Neuronal stem cell (in vitro differentiated cells): Measurements from ENCODE around the gene TPK1.
"Not testable (repeated sequence)": the region's sequence is repeated elsewhere in the genome, so short reads cannot be mapped to it uniquely, and the experiment has no call there.

Experiments
- DNase-seq: peaks from one replicate; pipeline ENCODE4 v3.0.0-alpha.2; 2013; ENCODE audit warnings: low spot score
- H2AFZ ChIP-seq: one replicate; pipeline ENCODE4 v1.6.1; 2013; ENCODE audit warnings: mild to moderate bottlenecking, low read length, inconsistent platforms
- H2AK5ac ChIP-seq: 2 replicates; pipeline ENCODE4 v1.6.1; 2013; ENCODE audit warnings: low read depth, mild to moderate bottlenecking, inconsistent platforms, low read length, moderate library complexity, mixed read lengths
- H2BK120ac ChIP-seq: 2 replicates; pipeline ENCODE4 v1.6.1; 2013; ENCODE audit warnings: low read depth, mild to moderate bottlenecking, inconsistent platforms, low read length, moderate library complexity, mixed read lengths
- H2BK12ac ChIP-seq: one replicate; pipeline ENCODE4 v1.6.1; 2013; ENCODE audit warnings: low read length, inconsistent platforms
- H2BK15ac ChIP-seq: 2 replicates; pipeline ENCODE4 v1.6.1; 2013; ENCODE audit warnings: mild to moderate bottlenecking, low read length, inconsistent platforms, mixed read lengths
- H2BK5ac ChIP-seq: one replicate; pipeline ENCODE4 v1.6.1; 2013; ENCODE audit warnings: inconsistent platforms, mild to moderate bottlenecking, low read length, moderate library complexity
- H3K14ac ChIP-seq: one replicate; pipeline ENCODE4 v1.6.1; 2013; ENCODE audit warnings: low read length, inconsistent platforms
- H3K18ac ChIP-seq: 2 replicates; pipeline ENCODE4 v1.6.1; 2013; ENCODE audit warnings: low read length, inconsistent platforms
- H3K23ac ChIP-seq: 2 replicates; pipeline ENCODE4 v1.6.1; 2013; ENCODE audit warnings: low read depth, mild to moderate bottlenecking, mixed read lengths, low read length, inconsistent platforms; ENCODE audit not compliant: poor library complexity
- H3K27ac ChIP-seq: replicated peaks from 3 replicates; pipeline ENCODE4 v1.5.1; 2013; ENCODE audit warnings: low read length, inconsistent platforms
- H3K27me3 ChIP-seq, 3 experiments: 2 replicates each; pipeline ENCODE4 v1.6.1; 2013; ENCODE audit warnings: low read length in 3 of 3, mild to moderate bottlenecking in 2 of 3, inconsistent platforms in 1 of 3, low read depth in 1 of 3, mixed read lengths in 1 of 3, moderate library complexity in 1 of 3; ENCODE audit not compliant: control insufficient read depth in 3 of 3, insufficient read depth in 3 of 3
- H3K36me3 ChIP-seq, 2 donors: replicated peaks in 1 of 2; 2 replicates each; pipeline ENCODE4 v1.6.1; 2013; ENCODE audit warnings: low read length in 2 of 2; ENCODE audit not compliant: control insufficient read depth in 2 of 2, insufficient read depth in 2 of 2
- H3K4ac ChIP-seq: 2 replicates; pipeline ENCODE4 v1.6.1; 2013; ENCODE audit warnings: inconsistent platforms, mild to moderate bottlenecking, low read length, moderate library complexity
- H3K4me1 ChIP-seq, 2 donors: 1 replicate in 1 of 2; 2 replicates in 1 of 2; pipeline ENCODE4 v1.6.1; 2013; ENCODE audit warnings: low read length in 2 of 2, low read depth in 1 of 2; ENCODE audit not compliant: control insufficient read depth in 2 of 2, insufficient read depth in 1 of 2
- H3K4me2 ChIP-seq: one replicate; pipeline ENCODE4 v1.6.1; 2013; ENCODE audit warnings: mild to moderate bottlenecking, low read length, inconsistent platforms; ENCODE audit not compliant: insufficient read depth, poor library complexity, severe bottlenecking
- H3K4me3 ChIP-seq, 2 donors: 2 replicates each; pipeline ENCODE4 v1.5.1; 2013; ENCODE audit warnings: low read length in 2 of 2, mild to moderate bottlenecking in 2 of 2, inconsistent platforms in 1 of 2, moderate library complexity in 1 of 2
- H3K79me1 ChIP-seq: one replicate; pipeline ENCODE4 v1.6.1; 2013; ENCODE audit warnings: low read depth, mild to moderate bottlenecking, inconsistent platforms, low read length, moderate library complexity
- H3K9ac ChIP-seq: one replicate; pipeline ENCODE4 v1.6.1; 2013; ENCODE audit warnings: mild to moderate bottlenecking, low read depth, low read length, inconsistent platforms; ENCODE audit not compliant: poor library complexity
- H3K9me3 ChIP-seq, 2 donors: replicated peaks in 1 of 2; 2 replicates each; pipeline versions ENCODE3 to v1.6.1; 2013; ENCODE audit warnings: low read length in 2 of 2, mild to moderate bottlenecking in 2 of 2, inconsistent platforms in 1 of 2, low read depth in 1 of 2, mixed read lengths in 1 of 2, moderate library complexity in 1 of 2; ENCODE audit not compliant: control insufficient read depth in 2 of 2, insufficient read depth in 1 of 2
- H4K8ac ChIP-seq: one replicate; pipeline ENCODE4 v1.6.1; 2013; ENCODE audit warnings: low read depth, mild to moderate bottlenecking, inconsistent platforms, low read length, moderate library complexity
- H4K91ac ChIP-seq: one replicate; pipeline ENCODE4 v1.6.1; 2013; ENCODE audit warnings: low read length, low read depth, mild to moderate bottlenecking, inconsistent platforms; ENCODE audit not compliant: poor library complexity
- WGBS, 2 donors: extraction: QIAGEN DNeasy Blood & Tissue Kit; methylation state at CpG; one replicate each; pipeline ENCODE4 v1.1.7; 2013; ENCODE audit warnings: missing lambda C conversion rate in 2 of 2, mixed read lengths in 1 of 2; ENCODE audit not compliant: insufficient read length in 2 of 2, insufficient replicate concordance in 1 of 2; ENCODE audit errors: extremely low coverage in 2 of 2; 5-methylcytosine and 5-hydroxymethylcytosine counted together

Gene TPK1

DNA sequence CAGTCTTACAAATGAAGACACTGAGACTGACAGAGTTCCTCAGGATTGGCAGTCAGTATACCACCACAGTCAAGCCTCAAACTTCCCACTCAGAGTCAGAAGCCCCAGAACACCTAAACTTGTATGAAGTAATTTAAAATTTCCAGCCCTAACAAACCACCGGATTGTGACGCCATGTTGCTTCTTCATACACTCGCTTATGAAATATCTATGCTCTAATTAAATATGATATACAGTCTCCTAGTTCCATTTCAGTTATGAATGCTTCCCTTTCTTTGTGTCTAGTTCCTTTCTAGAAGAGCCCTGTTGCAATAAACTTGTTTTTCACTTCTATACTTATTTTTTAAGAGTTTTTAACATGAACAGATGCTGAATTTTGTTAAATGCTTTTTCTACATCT lies 260.4 kb downstream of the TPK1 start:
- H3K23ac ChIP-seq, result no peak overlapping the region
- no peak overlapping the region for H3K18ac ChIP-seq
- H3K9me3 ChIP-seq, result no peaks in the 10 kb centered on the region
- H3K36me3 ChIP-seq, result no peaks in the 10 kb centered on the region
- H4K8ac ChIP-seq, result no peak overlapping the region
- H3K27me3 ChIP-seq, result no peaks in the 10 kb centered on the region
- no peak overlapping the region for H3K4me3 ChIP-seq
- H3K4ac ChIP-seq, result no peak overlapping the region
- no peak overlapping the region for H2BK5ac ChIP-seq
- DNase-seq, result no peak
- H3K27ac ChIP-seq, result no peak overlapping the region
- H4K91ac ChIP-seq, result no peak overlapping the region
- no peaks in the 10 kb centered on the region for H3K79me1 ChIP-seq
- H2AK5ac ChIP-seq, result no peak overlapping the region
- no peak overlapping the region for H2BK120ac ChIP-seq
- no peak overlapping the region for H3K4me2 ChIP-seq
- peaks cover 0 to 2% of the 10 kb centered on the region in 2 donors for H3K4me1 ChIP-seq
- H3K9ac ChIP-seq, result no peak overlapping the region
- WGBS, 2 donors, result no CpG with 5 or more reads among the region's 3 CpGs
- no peak overlapping the region for H3K14ac ChIP-seq
- no peak overlapping the region for H2BK15ac ChIP-seq
- H2BK12ac ChIP-seq, result no peak overlapping the region
- no peak overlapping the region for H2AFZ ChIP-seq

DNA sequence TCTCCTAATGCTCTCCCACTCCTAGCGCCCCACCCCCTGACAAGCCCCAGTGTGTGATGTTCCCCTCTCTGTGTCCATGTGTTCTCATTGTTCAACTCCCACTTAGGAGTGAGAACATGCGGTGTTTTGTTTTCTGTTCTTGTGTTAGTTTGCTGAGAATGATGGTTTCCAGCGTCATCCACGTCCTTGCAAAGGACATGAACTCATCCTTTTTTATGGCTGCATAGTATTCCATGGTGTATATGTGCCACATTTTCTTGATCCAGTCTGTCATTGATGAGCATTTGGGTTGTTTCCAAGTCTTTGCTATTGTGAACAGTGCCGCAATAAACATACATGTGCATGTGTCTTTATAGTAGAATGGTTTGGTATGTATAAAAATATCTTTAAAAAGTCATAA lies 261.1 kb downstream of the TPK1 start:
- H3K27ac ChIP-seq, H2BK5ac ChIP-seq, H2BK120ac ChIP-seq, H3K4ac ChIP-seq, H3K79me1 ChIP-seq, H2BK12ac ChIP-seq, H3K4me3 ChIP-seq, H4K91ac ChIP-seq, H2BK15ac ChIP-seq, H3K23ac ChIP-seq, H3K14ac ChIP-seq, H2AK5ac ChIP-seq, DNase-seq, H3K9ac ChIP-seq, H3K4me1 ChIP-seq, H3K18ac ChIP-seq, H3K9me3 ChIP-seq, H4K8ac ChIP-seq, H3K36me3 ChIP-seq, H3K27me3 ChIP-seq, H3K4me2 ChIP-seq, H2AFZ ChIP-seq: not testable (repeated sequence)
- no CpG with 5 or more reads among the region's 5 CpGs for WGBS, 2 donors

DNA sequence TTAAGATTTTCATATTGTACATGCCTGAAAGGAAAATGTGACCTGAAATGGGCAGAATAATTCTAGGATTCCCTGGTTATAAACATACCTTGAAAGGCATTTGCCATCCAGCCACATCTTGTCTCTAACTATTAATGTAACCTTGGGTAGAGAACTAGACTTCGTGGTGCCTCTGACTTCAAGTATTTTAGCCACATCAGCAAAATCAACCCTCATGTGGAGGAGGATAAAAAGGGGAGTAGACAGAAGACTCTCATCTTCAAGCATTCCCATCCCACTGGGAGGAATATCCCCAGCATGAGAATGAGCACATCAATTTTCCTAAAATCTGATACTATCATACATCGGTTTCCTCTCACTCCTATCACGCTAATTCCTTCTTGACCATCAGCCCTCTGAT lies 267.6 kb downstream of the TPK1 start:
- H2BK12ac ChIP-seq, result no peak overlapping the region
- DNase-seq, result no peak
- WGBS, 2 donors, result no CpG with 5 or more reads among the region's 3 CpGs
- no peak overlapping the region for H3K27ac ChIP-seq
- H2AK5ac ChIP-seq, result no peak overlapping the region
- no peaks in the 10 kb centered on the region for H3K79me1 ChIP-seq
- no peak overlapping the region for H3K4ac ChIP-seq
- H3K27me3 ChIP-seq, result no peaks in the 10 kb centered on the region
- H2BK15ac ChIP-seq, result no peak overlapping the region
- no peak overlapping the region for H3K4me3 ChIP-seq
- no peak overlapping the region for H3K4me2 ChIP-seq
- no peaks in the 10 kb centered on the region for H3K36me3 ChIP-seq
- H3K4me1 ChIP-seq, result peaks cover 0 to 1% of the 10 kb centered on the region in 2 donors
- no peak overlapping the region for H4K8ac ChIP-seq
- H3K18ac ChIP-seq, result no peak overlapping the region
- no peak overlapping the region for H3K23ac ChIP-seq
- H3K9ac ChIP-seq, result no peak overlapping the region
- H2AFZ ChIP-seq, result no peak overlapping the region
- H3K9me3 ChIP-seq, result no peaks in the 10 kb centered on the region
- H3K14ac ChIP-seq, result no peak overlapping the region
- no peak overlapping the region for H2BK5ac ChIP-seq
- no peak overlapping the region for H4K91ac ChIP-seq
- H2BK120ac ChIP-seq, result no peak overlapping the region

DNA sequence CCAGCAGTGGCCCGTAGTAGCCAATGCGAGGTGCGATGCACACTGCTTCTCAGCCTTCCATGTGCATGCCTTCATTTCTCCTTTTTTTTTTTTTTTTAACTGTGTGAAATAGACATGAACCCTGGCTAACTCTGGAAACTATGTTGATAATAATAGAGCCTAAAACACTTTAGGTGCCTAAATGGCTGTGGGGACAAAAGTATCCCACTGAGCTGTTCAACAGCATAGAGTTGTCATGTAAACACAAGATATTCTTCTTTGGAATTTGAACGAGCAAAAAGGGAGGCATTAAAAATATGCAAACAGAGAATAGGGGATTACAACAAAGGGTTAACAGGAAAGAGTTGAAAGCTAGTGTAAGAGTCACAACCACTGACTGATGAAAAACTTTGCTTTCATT lies 270.3 kb downstream of the TPK1 start:
- DNase-seq, result no peak
- Histone ChIP-seq H3K4me3 (no peak overlapping the region), H3K23ac (no peak overlapping the region), H2AFZ (no peak overlapping the region), H3K4me1 (peaks cover 0 to 1% of the 10 kb centered on the region in 2 donors), H3K9ac (no peak overlapping the region), H3K4ac (no peak overlapping the region), H3K79me1 (no peaks in the 10 kb centered on the region), H2BK5ac (no peak overlapping the region), H3K4me2 (no peak overlapping the region), H3K18ac (peak overlapping the region; percentile 48), H4K8ac (no peak overlapping the region), H3K36me3 (no peaks in the 10 kb centered on the region), H3K9me3 (no peaks in the 10 kb centered on the region), H2BK12ac (no peak overlapping the region), H3K14ac (no peak overlapping the region), H2BK120ac (no peak overlapping the region), H2BK15ac (no peak overlapping the region), H3K27me3 (no peaks in the 10 kb centered on the region), H2AK5ac (no peak overlapping the region), H3K27ac (no peak overlapping the region), H4K91ac (no peak overlapping the region)
- no CpG with 5 or more reads among the region's 4 CpGs for WGBS, 2 donors
